CD4-positive, alpha-beta T cell treated with Interferon gamma for 1 hour (primary cell): ENCODE data around the gene SPESP1.

Experiments
- DNase-seq: peaks from one replicate; pipeline ENCODE4 v3.0.0-alpha.2; 2020

The SPESP1 gene

DNA sequence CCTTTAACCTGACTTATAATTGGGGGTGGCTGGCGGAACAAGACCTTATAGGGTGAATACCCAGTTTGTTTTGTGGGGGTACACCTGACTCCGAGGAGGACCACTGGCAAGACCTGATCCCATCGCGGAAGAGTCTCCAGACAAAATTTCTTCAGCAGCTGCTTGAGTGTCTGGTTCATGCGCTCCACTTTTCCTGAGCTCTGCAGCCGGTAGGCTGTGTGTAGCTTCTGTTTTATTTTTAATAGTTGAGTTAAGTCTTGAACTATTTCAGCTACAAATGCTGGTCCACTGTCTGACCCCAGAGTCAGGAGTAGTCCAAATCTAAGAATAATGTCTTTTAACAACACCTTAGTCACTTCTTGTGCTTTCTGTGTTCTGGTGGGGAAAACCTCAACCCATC, 63.0 kb downstream of the SPESP1 start:
- DNase-seq: no peak

DNA sequence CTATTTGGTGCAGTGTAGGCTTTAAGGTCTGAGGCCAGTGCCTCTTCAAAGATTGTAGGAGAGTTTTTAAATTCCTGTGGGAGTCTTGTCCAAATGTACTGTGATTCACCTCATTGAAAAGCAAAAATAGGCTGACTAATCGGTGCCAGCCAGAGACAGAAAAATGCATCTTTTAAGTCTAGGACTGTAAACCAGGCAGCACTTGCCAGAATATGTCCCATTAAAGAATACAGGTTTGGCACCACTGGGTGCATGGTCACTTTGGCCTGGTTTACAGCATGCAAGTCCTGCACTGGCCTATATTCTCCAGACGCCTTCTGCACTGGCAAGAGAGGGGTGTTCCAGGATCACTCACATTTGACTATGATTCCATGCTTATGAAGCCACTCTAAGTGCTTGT, 63.8 kb downstream of the SPESP1 start:
- DNase-seq: no peak

DNA sequence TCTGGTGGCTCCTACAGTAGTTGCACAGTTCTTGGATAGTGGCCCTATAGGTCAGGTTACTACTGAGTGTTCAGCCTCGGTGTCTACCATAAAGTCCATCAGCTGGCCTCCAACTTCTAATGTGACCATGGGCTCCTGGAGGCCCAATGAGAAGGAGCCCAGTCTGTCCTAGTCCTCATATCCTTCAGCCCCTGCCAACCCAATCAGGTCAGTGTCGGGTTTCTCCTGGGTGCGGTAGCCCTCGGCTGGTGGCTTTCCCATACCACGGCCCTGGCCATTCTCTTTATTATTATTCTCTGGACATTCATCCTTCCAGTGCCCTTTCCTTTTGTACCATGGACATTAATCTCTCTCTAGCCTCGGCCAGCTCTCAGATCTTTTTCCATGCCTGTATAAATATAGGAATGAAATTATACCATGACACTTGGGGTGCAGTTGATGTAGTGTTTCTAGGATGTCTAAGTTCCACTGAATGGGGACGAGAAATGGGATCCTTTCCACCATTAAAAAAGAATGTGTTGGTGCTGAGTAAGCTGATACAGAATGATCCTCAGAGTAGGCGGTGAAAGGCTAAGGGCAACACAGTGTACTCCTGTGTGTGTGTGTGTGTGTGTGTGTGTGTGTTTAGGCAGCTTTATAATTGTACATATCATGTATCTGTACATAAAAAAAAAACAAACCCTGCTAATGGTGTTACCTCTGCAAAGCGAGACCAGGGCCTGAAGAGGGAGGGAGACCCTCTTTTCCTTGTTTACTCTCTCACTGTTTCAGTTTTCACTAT, 64.8 kb downstream of the SPESP1 start:
- no peak for DNase-seq
